NCI-H187 treated with DMSO at 0.1 percent for 48 hours (cell line): ENCODE data around the gene BNC2.

Source experiments
- DNase-seq: peaks from one replicate; lab custom pipeline; 2025; lab: John Stamatoyannopoulos, UW

BNC2 gene

DNA sequence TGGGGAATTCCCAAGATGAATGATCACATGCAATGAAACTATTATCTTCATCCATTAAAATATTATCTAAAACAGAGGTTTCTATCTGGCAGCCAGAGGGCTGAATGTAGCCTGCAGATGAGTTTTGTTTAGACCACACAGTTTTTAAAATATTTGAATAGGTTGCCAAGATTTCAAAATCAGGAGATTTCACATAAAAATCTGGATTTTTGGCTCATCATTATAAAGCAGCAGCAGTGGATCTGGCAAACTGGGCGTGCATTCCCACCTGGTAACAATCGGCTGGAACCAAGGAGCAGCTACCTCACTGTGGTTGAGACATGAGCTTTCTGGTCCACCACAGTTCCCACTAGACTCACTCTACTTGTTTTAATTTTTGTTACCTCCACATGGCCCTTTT is 155.1 kb downstream of the BNC2 start:
- DNase-seq: no peak

DNA sequence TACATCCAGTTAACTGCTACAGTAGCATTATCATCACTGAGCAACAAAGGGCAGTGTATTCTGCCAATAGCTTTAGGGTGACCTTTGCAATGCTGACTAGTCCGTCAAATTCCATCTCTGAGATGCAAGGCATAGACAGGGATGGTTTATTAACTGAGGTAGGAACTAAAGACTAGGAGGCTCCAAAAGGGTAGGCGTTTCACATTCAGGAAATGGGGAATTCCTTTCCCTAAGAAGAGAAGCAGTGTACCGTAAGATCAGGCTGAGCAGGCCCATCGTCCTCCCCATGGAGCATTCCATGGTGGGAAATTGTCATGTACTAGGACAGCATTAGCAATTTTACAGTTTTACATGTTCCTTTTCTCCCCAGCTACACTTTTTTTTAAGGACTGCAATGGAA is 157.7 kb downstream of the BNC2 start:
- no peak for DNase-seq

DNA sequence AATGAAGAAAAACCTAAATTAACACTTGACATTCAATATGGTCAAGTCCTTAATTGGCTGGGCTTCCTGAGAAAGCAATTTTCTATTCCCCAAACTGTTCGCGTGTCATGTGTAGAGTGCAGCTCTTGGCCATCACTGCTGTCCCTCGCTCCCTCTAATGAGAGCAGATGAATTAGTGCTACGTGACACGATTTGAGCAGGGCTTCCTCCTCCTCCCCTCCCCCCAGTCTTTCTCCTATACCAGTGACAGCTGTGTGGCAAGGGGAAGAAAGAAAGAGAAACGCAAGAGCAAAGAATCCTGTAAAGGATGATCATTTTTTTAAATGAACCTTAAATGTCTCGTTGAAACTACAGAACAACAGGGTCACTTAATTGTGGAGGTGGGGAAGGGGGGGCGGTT is 159.6 kb downstream of the BNC2 start:
- DNase-seq: no peak

DNA sequence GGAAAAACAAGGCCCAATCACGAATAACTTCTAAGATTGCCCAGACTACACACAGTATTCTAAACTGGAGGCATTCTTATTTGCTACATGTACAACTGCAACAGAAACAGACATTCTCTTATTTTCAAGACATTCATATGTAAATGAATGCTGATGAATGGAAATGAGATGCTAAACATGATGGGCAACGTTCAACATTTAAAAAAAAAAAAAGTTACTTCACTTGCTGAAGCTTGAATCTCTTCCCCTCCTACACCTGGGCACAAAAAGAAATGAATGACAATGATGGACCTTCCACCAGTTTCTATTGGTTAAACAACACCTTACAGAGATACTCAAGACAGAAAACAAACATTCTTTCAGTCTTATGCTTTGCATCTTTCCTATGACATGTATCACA is 160.5 kb downstream of the BNC2 start:
- DNase-seq: no peak

DNA sequence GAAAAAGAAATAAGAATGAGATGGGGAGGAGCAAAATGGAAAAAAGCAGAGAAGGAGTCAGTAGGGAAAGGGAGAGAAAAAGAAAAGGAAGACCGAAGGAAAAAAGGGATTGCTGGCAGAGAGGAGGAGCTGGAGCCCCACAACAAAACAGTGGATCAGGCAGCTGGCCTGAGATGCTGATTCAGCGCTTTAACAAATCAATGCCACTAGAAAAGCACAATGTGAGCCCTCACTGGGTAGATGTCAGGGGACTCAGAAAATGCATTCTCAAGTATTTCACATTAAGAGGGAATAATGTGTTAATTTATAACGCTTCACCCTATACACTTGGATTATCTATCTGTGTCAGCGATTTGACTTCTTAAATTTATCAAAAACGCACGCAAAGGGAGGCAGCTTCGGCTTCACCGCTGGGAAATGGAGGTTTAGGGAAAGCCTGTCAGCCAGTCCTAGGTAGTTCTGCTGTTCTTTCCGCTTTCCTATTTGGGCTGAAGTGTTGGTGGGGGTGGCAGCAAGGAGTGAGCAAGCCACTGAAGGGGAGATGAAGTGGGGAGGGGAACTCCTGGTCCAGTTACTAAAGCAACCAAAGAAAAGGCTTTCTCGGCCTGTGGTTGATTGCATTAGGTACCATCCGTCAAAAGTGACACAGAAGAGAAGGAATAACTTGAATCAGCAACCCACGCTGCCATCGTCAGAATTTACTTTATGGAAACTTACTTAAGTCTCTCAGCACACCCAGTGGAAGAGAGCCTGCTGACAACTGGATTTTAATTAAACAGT is 161.6 kb downstream of the BNC2 start:
- DNase-seq: no peak

DNA sequence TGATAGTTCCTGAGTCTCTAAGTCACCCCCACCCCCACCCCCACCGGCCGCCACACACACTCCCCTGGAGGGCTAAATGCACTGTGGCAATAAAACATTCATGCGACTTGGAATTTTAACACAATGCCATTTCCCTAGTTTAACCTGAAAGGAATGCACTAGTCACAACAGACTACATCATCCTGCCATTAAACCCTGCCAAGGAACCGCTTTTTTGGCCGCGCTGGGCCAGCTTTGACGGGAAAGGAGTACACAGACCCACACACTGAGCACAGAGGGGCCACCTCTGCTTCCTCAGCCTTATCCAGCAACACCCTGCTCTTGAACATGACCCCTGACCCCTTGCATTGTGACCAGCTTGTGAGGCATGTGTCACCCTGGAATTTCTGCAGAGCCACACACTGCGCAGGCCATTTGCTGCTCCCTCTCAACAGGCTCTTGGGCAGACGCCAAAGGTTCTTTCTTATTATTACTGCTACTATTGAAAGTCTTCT is 165.3 kb downstream of the BNC2 start:
- DNase-seq: no peak

DNA sequence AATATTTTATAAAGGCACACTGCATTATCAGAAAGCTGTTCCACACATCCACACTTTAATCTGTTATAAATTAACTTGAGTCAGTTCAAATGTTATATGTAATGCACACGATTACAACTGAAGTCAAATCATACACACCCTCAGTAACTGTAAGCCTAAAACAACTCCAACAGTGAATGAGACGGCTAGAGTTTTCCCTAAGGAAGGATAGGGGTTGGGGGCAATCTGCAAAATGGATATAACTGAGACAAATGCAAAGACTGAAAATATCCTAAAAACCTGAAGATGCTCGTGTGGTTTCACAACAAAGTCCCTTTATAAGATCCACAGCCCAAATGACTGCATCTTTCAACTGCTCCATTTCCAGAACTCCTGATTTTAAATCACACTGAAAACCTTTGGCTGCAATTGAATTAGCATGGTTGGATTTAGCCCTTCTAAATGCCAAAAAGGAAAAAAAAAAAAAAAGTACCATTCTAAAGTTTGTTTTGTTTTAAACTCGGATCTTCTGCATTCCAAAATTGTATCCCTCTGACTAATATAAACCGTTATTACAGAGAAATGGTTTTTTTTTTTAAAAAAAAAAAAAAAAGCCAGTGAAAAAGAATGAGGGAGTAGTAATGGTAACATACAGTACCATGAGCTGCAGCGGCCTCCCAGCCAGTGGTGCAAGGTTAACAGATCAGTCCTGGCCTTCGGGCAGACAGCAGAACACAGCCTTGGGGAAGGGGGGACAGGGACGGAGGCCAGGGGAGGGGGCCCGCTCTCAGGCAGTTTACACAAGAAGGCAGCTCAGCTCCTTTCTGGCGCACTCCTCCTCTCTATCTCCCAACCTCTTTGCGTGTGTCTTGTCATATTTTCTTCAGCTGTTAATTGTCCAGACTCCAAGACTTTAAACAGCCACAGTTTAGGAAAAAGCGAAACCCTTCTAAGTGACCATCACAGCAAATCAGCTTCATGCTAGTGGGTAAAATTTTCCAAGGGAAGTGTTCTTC is 166.1 kb downstream of the BNC2 start:
- no peak for DNase-seq

DNA sequence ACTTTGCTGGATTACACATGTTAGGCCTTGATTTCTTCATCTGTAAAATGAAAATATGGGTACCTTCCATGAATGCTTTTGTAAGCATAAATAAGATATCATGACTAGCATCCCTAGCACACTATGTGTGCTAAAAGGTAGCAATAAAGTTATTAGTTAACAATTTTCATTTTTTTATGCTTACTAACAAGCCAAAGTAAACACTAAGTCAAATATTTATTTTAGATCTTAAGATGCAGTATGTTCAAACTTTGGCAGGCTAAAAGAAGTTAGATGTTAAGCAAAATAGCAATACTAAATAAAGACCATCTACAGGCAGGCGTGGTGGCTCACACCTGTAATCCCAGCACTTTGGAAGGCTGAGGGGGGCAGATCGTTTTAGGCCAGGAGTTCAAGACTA is 169.1 kb downstream of the BNC2 start:
- no peak for DNase-seq

DNA sequence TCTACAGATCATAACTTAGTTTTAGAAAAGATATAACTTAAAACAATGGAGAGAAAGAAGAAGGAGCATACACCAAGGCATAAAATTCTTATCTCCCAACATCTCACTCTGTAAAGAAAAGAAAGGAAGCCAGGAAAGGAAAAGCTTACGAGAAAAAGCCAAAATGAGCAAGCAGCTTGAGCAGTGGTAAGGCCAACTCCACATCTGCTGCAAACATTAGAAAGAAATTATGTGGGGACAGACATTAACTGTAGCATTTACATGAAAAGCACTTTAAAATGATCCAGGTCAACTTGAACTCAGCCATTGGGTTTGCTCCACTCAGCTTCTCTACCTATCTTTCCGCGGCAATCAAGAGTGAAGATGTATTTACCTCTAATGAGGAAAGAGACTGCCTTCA is 176.9 kb downstream of the BNC2 start:
- no peak for DNase-seq

DNA sequence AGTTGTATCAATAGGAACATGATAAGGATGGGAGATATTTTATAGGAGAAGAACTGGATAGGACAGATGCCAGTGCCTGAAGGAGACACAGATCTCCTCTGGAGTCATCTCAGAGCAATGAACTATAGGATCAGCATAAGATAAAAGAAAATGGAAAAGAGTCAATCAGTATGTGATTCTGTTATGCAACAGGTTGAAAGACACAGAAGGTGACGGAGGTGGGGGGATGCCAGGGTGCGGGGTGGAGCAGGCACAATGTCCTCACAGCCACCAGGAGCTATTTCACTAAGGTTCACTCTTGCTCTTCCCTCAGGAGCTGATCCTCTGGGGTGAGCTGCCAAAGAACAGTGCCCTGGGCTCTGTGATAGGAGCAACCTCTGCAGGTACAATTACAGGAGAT is 179.8 kb downstream of the BNC2 start:
- no peak for DNase-seq

DNA sequence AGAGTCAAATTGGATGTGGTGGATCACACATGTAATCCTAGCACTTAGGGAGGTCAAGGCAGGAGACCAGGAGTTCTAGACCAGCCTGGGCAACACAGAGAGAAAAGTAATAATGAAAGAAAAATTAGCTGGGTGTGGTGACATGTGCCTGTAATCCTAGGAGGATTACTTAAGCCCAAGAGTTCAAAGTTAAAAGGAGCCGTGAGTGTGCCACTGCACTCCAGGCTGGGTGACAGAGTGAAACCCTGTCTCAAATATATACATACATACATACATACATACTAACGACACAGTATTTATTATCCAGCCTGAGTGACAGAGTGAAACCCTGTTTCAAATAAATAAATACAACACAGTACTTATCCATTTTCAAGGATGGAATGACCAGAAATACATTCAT is 180.3 kb downstream of the BNC2 start:
- DNase-seq: no peak

DNA sequence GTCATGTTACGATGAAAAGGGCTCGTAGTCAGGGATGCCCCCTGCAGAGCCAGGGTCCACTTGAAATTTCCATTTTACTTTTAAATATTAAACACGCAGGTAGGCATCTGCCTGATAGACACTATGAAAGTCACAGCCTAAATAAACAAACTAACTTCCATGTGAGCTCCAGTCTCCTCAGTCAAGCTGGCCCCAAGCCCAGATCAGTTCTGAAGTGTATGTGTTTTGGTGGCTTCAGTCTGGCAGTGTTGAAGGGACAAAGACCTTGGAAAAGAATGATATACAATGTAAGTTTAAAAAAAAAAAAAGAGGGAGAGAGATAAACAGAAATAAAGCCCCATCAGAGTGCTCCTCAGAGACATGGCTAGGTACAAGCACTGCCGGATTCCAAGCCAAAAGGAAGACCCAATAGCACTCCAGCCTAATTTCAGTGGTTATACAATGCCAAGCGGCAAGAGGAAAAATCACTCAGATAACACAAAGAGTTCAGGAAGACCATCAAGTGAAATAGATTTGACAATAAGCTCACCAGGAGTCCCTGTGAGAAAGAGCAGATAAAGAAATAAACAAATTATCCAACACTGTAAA is 181.0 kb downstream of the BNC2 start:
- peak; percentile 8 for DNase-seq

DNA sequence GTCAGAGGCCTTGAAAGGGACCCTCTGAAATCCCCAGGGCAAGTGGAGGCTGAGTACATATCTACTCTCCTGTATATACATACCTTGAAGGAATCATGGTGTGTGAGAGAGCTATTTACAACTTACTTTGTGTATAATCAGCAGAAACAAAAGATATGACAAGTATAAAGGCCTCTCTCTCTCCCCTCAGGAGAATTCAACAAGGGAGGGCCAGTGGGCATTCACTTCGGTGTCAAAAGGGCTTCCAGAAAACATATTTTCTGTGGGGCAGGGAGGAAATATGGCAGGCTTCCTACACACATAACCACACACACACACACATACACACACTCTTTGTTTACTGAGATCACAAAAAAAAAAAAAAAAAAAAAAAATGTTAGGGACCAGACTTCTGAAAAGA is 181.7 kb downstream of the BNC2 start:
- DNase-seq: no peak

DNA sequence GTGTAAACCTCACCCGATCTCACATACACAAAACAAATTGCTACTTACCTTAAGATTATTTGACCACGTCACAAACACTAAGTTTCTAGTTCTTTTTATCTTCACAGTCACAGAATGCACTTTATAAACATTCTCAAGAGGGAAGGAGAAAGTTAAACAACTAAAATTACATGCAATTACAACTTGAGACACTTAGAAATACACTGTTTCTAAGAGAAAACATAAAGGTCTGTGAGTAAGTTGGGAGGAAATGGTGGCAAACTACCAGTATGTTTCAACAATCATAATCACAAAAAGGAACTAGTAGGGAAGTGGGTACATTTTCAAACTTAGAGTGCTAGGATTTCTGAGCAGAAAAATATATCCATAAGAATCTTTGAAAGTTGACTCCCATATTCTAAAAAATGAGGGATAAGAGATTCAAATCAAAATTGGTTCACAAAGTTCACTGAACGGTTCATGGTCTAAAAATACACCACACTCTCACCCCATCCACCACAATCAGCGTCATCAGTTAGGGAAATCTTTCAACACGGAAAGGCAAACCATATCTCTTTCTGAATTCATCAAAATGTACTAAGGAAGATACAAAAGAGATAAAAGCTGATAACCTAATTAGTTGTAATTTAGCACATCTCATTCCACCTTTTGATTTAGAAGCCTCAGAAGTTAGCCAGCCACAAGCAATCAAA is 182.6 kb downstream of the BNC2 start:
- no peak for DNase-seq

DNA sequence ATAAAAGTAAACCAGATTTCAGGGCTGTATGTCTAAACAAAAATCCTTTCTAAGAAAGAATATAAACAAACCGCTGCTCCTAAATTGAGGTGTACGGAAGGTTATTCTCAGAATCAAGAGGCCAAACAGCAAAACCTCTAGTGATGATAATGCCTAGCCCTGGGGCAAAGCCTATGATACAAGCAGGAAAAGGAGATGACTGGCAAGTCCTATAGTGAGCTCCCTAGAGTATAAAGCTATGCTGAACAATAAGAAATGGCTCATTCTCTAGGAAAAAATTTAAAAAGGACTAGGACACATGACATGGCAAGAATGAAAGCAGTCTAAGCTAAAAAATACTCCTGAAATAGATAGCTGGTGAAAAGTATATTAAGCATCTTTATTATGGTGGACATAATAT is 187.1 kb downstream of the BNC2 start:
- DNase-seq: no peak

DNA sequence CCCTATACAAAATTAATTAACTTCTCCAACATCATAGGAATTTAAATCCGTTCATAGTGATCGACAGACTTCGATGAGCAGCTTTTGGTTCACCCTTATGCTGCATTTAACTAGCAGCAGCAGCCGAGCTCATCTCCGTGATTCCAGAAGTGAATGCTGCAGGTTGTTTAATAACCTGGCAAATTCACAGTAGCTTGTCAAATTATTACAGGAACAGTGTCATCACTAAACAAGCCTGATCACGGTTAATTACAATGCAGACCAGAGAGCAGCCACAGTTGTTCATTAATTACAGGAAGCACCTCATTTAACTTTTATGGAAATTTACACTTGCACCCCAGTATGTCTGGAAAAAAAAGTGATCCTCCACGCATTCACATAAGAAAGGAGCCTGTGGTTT is 188.2 kb downstream of the BNC2 start:
- no peak for DNase-seq

DNA sequence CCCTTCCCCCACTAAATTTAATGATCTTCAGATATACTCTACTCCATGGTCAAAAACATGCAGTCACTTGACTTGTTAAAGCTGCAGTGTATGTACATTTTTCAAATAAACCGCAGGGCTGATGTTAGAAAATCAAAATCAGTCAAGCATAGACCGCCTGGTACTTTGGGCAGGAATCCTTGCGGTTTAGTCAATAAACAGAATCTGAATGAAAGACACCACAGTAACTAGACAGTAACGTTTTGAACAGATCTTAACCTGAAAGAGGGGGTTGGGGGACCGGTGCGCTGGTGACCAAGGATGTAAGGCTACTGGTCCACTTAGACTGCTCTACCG is 188.8 kb downstream of the BNC2 start:
- no peak for DNase-seq

DNA sequence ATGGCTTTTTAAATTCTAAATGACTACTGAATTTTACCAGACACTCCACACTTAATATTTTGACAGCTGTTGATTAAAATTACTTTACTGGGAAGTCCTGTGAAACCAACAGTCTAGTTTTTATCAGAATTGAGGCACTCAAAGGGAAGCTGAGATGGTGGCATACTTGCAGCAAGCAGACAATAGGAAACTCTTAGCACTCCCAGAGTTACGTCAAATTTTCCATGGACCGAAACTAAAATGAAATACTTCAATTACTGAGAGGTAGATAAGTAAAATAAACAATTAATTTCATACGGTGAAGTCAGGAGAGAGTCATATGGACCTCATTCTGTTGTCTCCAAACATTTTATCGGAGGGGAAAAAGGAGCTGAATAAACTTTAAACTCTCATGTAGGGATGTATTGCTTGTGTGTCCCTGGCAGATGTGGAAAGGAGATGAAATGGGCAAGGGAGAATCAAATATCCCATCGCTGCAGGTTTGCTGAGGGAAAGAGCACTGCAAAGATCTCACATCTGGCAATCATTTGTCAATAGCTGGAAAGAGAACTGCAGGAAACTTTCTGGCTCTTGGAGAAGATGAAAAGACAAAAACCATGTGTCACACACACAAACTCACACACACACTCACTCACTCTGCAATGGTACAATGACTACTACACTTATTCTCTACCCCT is 189.4 kb downstream of the BNC2 start:
- DNase-seq: no peak

DNA sequence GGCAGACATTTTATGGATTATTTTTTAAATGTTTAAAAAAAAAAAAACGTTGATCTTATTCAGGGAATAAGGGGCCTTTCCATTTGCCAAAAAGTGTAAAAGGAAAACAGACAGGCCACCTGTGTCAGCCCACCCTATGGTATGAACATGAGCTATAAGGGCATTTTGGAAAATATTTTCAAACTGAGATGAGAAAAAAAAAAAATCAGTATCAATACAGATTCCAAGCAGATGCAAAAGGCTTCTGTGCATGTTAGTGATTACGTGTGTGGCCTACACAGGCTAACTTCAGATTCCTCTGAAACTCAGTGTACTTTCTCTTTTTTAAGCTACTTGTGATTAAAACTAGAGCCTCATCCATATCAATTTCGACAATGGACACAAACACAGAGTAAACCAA is 189.9 kb downstream of the BNC2 start:
- no peak for DNase-seq

DNA sequence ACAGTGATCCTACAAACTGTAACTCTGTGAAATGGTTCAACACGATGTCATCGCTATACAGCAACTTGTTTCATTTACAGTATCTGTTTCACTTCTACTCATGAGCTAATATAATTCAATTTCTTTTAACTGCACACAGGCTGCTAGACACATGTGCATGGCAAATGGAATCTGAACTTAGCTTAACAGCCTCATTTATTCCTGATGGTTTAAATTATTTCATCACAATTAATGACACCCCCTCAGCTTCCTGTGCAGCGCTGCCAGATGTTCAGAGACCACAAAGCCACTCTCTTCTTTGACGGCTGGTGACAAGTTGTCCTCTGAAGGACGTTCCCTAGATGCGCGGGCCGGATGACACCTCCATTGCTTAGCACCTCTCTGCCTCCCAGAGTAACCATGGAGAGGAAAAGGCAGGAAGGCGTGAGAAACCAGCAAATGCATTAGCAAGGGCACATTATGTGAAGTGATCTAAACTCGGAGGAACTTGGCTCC is 191.1 kb downstream of the BNC2 start:
- DNase-seq: no peak

DNA sequence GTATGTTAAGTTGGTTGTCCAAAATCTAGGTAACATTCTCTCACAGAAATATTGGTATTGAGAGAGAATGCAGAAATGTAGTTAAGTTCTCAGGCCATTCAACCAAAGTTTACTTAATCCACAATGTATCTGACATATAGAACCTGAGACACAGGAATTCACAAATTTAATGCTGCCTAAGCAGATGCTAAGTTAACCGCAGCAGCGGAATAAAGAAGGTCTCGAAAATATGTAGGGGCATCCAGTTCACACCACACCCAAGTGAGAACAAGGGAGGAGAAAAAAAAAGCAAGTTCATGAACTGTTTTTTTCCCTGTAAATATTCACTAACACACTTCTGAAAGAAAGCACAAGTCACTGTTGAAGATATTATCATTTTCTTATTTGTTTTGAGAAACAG is 194.0 kb downstream of the BNC2 start:
- no peak for DNase-seq
